Measurements from ENCODE around the gene HSP90B1. TPM values are rescaled to one million over a fixed set of nuclear protein-coding genes. Genes with fewer than 3 reads are reported as not detected.

Gene HSP90B1
- total RNA-seq, 2 donors from 2014 or later: 300 to 652 TPM

DNA sequence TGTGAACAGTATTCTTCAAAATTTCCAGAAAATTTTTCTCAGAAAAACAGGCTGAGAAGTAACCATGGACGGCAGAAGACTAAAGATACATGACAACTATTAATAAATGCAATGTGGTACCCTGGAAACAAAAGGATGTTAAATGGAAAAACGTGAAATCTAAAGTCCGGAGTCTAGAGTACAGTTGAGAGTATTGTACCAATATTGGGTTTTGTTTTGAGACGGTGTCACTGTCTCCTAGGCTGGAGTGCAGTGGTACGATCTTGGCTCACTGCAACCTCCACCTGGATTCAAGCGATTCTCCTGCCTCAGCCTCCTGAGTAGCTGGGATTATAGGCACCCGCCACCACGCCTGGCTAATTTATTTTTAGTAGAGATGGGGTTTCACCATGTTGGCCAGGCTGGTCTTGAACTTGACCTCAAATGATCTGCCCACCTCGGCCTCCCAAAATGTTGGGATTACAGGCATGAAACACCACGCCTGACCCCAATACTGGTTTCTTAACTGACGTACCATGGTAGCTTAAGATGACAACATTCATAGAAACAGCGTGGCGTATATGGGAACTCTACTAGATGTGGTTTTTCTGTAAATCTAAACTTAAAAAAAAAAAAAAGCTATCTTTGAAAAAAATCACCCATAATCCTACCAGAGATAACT is 18.7 kb downstream of the HSP90B1 start:
- Histone ChIP-seq H3K36me3 (peaks cover 3 to 6% of the 10 kb centered on the region in 2 donors), H3K9me3 (no peaks in the 10 kb centered on the region), H3K4me1 (replicated peaks) (no peaks in the 10 kb centered on the region), H3K27ac (no peak overlapping the region), H3K27me3 (replicated peaks; ENCODE audit: insufficient read depth) (no peaks in the 10 kb centered on the region), H3K4me3 (no peak overlapping the region)
- DNase-seq (ENCODE audit: low spot score): no peak
- TF ChIP-seq POLR2AphosphoS5 (IDR thresholded peaks at IDR 0.05): no peak
- TF ChIP-seq POLR2A (IDR thresholded peaks at IDR 0.05): no peak
- TF ChIP-seq, protein P1, sequence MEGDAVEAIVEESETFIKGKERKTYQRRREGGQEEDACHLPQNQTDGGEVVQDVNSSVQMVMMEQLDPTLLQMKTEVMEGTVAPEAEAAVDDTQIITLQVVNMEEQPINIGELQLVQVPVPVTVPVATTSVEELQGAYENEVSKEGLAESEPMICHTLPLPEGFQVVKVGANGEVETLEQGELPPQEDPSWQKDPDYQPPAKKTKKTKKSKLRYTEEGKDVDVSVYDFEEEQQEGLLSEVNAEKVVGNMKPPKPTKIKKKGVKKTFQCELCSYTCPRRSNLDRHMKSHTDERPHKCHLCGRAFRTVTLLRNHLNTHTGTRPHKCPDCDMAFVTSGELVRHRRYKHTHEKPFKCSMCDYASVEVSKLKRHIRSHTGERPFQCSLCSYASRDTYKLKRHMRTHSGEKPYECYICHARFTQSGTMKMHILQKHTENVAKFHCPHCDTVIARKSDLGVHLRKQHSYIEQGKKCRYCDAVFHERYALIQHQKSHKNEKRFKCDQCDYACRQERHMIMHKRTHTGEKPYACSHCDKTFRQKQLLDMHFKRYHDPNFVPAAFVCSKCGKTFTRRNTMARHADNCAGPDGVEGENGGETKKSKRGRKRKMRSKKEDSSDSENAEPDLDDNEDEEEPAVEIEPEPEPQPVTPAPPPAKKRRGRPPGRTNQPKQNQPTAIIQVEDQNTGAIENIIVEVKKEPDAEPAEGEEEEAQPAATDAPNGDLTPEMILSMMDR (IDR thresholded peaks at IDR 0.05): no peak
- 85% methylated on average over 13 of the region's 13 CpGs for WGBS
- intact Hi-C loops (cut with DNase I): no loop called here

GRCh38 chr12:103952497-103952896 is 22.3 kb downstream of the HSP90B1 start:
- DNase-seq (ENCODE audit: low spot score): no peak
- Histone ChIP-seq H3K27me3 (replicated peaks; ENCODE audit: insufficient read depth) (no peaks in the 10 kb centered on the region), H3K27ac (no peak overlapping the region), H3K9me3 (no peaks in the 10 kb centered on the region), H3K4me3 (no peak overlapping the region), H3K4me1 (replicated peaks) (peaks cover 4% of the 10 kb centered on the region), H3K36me3 (no peaks in the 10 kb centered on the region)
- intact Hi-C loops (cut with DNase I): no loop called here
- WGBS: 88% methylated on average over 1 of the region's 1 CpG
- no peak for TF ChIP-seq POLR2AphosphoS5 (IDR thresholded peaks at IDR 0.05)

DNA sequence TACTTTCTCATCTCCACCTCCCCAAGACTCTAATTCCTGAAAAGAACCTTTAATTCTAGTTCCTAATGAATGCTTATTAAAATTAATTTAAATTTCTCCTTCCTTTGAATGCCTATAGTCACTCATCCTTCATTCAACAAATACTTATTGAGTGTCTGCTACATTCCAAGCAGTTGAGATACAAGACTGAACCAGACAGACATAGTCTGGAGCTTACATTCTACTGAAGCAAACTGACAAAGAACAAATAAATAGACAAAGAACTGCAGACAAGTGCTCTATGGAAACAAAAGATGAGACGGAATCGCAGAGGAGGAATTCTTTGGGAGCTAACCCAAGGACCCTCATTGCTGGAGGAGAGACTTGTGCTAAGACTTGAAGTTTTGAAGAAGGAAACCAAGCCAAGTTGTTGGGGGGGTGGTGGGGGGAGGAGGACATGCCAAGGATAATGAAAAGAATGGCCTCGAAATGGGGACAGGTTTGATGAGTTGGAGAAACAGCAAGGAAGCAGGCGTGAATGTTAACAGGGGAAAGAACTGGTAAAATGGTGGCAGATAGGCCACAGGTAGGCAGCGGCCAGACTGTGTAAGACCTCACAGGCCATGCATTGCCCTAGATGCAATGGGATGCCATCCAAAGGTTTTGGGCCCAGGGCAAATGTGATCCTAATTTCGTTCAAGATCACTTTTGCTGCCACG is 25.8 kb downstream of the HSP90B1 start:
- no peak for DNase-seq (ENCODE audit: low spot score)
- intact Hi-C loops (cut with DNase I): no loop called here
- TF ChIP-seq POLR2A (IDR thresholded peaks at IDR 0.05) (no peak), POLR2AphosphoS5 (IDR thresholded peaks at IDR 0.05) (no peak)
- TF ChIP-seq, protein P1 (IDR thresholded peaks at IDR 0.05): no peak
- WGBS: 10% methylated on average over 7 of the region's 7 CpGs
- H3K9me3 ChIP-seq: no peaks in the 10 kb centered on the region
- no peaks in the 10 kb centered on the region for H3K36me3 ChIP-seq
- peaks cover 4% of the 10 kb centered on the region for H3K4me1 ChIP-seq (replicated peaks)
- peak overlapping the region in 1 of 2 donors; percentile 84 for H3K27ac ChIP-seq
- no peaks in the 10 kb centered on the region for H3K27me3 ChIP-seq (replicated peaks; ENCODE audit: insufficient read depth)
- peak overlapping the region; percentile 57 to 62 for H3K4me3 ChIP-seq

DNA sequence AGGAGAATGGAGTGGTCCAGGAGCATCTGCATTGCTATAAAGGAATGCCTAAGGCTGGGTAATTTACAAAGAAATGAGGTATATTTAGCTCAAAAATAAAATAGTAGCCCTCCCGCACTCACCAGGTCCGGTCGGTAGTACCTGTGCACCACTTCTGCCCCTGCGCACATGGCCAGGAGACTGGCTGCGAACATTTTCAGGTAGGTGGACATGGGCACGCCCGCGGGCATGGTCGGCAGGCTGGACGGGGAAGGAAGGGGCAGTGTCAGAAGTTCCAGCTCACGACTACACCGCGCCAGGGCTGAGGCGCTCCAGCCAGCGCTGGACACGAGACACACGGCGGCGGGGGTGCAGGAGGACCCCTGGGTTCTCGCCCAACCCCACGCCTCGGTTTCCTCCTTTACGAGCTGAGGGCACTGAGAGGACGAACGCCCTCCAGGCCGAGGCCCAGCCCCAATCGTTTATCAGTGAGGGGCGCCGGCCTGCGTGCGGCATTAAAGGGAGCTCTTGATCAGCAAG is 26.4 kb downstream of the HSP90B1 start:
- no peak for DNase-seq (ENCODE audit: low spot score)

DNA sequence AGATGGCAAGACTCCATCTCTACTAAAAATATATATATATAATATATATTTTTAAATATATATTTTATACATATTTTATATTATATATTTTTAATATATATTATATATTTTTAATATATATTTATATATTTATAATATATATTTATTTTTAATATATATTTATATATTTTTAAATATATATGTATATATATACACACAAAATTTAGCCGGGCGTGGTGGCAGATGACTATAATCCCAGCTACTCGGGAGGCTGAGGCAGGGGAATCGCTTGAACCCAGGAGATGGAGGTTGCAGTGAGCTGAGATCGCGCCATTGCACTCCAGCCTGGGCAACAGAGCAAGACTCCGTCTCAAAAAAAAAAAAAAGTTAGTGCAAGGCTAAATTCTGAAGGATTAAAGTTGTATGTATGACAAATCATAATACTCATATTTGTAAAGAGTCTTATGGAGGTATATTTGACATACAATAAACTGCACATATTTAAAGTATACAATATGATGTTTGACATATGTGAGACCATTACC is 27.7 kb downstream of the HSP90B1 start:
- Histone ChIP-seq H3K9me3 (no peaks in the 10 kb centered on the region), H3K27ac (peak overlapping the region; percentile 84 to 86), H3K27me3 (replicated peaks; ENCODE audit: insufficient read depth) (no peaks in the 10 kb centered on the region), H3K4me1 (replicated peaks) (peaks cover 4% of the 10 kb centered on the region), H3K4me3 (no peak overlapping the region), H3K36me3 (no peaks in the 10 kb centered on the region)
- no peak for DNase-seq (ENCODE audit: low spot score)
- TF ChIP-seq, protein P1 (IDR thresholded peaks at IDR 0.05): no peak
- TF ChIP-seq POLR2AphosphoS5 (IDR thresholded peaks at IDR 0.05): no peak
- TF ChIP-seq POLR2A (IDR thresholded peaks at IDR 0.05): no peak
- intact Hi-C loops (cut with DNase I): no loop called here
- 94% methylated on average over 7 of the region's 7 CpGs for WGBS

More for the DNA sequence above, 26.4 kb downstream of the HSP90B1 start:
- intact Hi-C loops (cut with DNase I): no loop called here
- Histone ChIP-seq H3K9me3 (no peaks in the 10 kb centered on the region), H3K4me3 (peak overlapping the region; percentile 57 to 62), H3K4me1 (replicated peaks) (peaks cover 4% of the 10 kb centered on the region), H3K27ac (peak overlapping the region; percentile 84 to 86), H3K27me3 (replicated peaks; ENCODE audit: insufficient read depth) (no peaks in the 10 kb centered on the region), H3K36me3 (no peaks in the 10 kb centered on the region)
- WGBS: under 1% methylated on average over 31 of the region's 31 CpGs
- TF ChIP-seq POLR2AphosphoS5 (IDR thresholded peaks at IDR 0.05): no peak
- TF ChIP-seq POLR2A (IDR thresholded peaks at IDR 0.05): no peak
- TF ChIP-seq, protein P1 (IDR thresholded peaks at IDR 0.05): no peak
